ENCODE data around the gene RFNG. TPM values are rescaled to one million over a fixed set of nuclear protein-coding genes. Genes with fewer than 3 reads are reported as not detected.

Gene RFNG
- polyA plus RNA-seq, 2 of the 4 experiments (the other 2 are of a cell fraction) = 8.4 to 25.7 TPM

DNA sequence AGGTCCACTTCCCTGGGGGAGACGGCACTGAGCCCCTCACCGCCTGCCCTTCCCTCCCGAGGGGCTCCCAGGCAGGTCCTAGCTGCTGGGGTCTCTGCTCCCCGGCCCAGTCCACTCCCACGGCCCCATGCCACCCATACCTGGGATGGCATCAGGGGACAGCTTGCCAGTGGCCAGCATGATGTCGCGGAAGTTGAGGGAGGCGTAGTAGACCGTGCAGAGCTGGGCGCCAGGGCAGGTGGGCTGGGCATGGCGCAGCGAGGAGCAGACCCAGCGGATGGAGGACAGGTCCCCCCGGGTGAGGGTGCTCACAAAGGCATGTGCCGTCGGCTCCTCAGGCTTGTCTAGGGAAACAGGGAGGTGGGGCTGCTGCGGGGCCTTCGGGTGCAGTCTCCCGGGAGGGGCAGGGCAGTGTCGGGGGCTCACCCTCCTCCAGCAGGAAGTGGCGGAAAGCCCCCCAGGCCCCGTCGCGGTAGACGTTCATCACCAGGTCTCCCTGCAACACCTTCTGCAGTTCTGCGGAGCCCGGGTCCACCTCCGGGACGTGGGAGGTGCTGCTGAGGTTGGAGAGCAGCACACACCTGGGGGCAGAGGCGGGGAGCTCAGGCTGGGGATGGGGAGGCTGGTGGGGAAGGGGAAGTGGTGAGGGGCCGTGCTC, 32.9 kb upstream of the RFNG start (continued):
- TF ChIP-seq HOXB13 (CRISPR knock-in tag; IDR thresholded peaks at IDR 0.05; ENCODE audit: low read depth) (no peak), NPAS2 (CRISPR knock-in tag; IDR thresholded peaks at IDR 0.05; ENCODE audit: borderline replicate concordance) (no peak), CEBPB (IDR thresholded peaks at IDR 0.05) (no peak), ZNF302 (CRISPR knock-in tag; IDR thresholded peaks at IDR 0.05) (no peak)
- TF ChIP-seq, protein P1, sequence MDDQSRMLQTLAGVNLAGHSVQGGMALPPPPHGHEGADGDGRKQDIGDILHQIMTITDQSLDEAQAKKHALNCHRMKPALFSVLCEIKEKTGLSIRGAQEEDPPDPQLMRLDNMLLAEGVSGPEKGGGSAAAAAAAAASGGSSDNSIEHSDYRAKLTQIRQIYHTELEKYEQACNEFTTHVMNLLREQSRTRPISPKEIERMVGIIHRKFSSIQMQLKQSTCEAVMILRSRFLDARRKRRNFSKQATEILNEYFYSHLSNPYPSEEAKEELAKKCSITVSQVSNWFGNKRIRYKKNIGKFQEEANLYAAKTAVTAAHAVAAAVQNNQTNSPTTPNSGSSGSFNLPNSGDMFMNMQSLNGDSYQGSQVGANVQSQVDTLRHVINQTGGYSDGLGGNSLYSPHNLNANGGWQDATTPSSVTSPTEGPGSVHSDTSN (IDR thresholded peaks at IDR 0.05) = no peak
- TF ChIP-seq, protein P2, sequence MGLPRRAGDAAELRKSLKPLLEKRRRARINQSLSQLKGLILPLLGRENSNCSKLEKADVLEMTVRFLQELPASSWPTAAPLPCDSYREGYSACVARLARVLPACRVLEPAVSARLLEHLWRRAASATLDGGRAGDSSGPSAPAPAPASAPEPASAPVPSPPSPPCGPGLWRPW (IDR thresholded peaks at IDR 0.05) = no peak

DNA sequence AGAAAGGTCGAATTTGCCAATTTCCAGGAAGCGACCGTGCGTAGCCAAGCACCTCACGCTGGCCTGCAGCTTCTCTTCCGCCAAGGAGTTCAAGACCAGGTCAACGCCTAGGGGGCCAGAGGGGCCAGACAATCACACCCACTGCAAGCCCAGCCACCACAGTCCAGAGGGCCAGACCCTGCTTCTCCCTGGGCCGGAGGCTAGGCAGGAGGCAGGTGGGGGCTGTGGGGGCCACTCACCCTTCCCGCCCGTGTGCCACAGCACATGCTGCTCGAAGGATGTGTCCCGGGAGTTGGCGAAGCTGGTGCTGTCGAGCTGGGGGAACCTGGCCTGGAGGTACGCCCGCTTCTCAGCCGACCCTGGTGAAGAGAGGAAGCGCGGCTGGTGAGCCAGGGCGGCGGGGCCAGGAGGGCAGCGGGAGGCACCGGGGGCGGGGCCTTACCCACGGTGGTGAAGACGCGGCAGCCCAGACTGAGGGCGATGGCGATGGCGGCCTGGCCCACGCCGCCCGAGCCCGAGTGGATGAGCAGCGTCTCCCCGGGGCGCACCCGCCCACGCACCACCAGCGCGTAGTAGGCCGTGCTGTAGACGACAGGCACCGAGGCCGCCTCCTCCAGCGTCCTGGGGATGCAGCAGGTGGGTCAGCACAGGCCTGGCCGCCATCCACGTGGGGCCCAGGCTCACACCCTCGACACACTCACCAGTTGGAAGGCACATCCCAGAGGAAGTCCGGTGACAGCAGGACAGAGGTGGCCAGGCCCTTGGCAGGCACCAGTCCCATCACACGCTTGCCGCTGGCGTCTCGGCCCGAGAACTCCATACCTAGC, 32.1 kb upstream of the RFNG start:
- no peak for FAIRE-seq
- Histone ChIP-seq H3K27ac (no peak overlapping the region), H3K4me2 (no peak overlapping the region), H3K4me3 (no peak overlapping the region), H3K9me3 (no peaks in the 10 kb centered on the region), H3K4me1 (no peaks in the 10 kb centered on the region)
- 93% methylated on average over 53 of the region's 55 CpGs for WGBS (ENCODE audit: missing lambda C conversion rate)
- DNase-seq (ENCODE audit: low read depth in 1 of 2, low spot score in 1 of 2) = no peak
- ATAC-seq = no peak
- TF ChIP-seq POLR2A (IDR thresholded peaks at IDR 0.05; ENCODE audit: low read length) (no peak), RNF2 (IDR thresholded peaks at IDR 0.05; ENCODE audit: borderline replicate concordance, low read depth) (no peak), KDM5A (IDR thresholded peaks at IDR 0.05) (no peak), RAD21 (conservative IDR thresholded peaks at IDR 0.05 in 1 of 2, IDR thresholded peaks at IDR 0.05 in 1 of 2) (no peak), NR3C1 (IDR thresholded peaks at IDR 0.05) (no peak), BHLHE40 (IDR thresholded peaks at IDR 0.05; ENCODE audit: low read depth, low read length) (no peak), PHF8 (IDR thresholded peaks at IDR 0.05; ENCODE audit: borderline replicate concordance, low read depth) (no peak), CHD2 (IDR thresholded peaks at IDR 0.05; ENCODE audit: low read length, partially characterized antibody) (no peak), MYC (IDR thresholded peaks at IDR 0.05; ENCODE audit: borderline replicate concordance, low read length) (no peak), TP53 (CRISPR knock-in tag; IDR thresholded peaks at IDR 0.05) (no peak), NFE2L2 (conservative IDR thresholded peaks at IDR 0.05; ENCODE audit: low read length) (no peak), JUN (IDR thresholded peaks at IDR 0.05) (no peak), CHD4 (IDR thresholded peaks at IDR 0.05; ENCODE audit: borderline replicate concordance) (no peak), EP300 (IDR thresholded peaks at IDR 0.05) (no peak), TFCP2L1 (CRISPR knock-in tag; IDR thresholded peaks at IDR 0.05) (no peak)
- TF ChIP-seq, protein P3, sequence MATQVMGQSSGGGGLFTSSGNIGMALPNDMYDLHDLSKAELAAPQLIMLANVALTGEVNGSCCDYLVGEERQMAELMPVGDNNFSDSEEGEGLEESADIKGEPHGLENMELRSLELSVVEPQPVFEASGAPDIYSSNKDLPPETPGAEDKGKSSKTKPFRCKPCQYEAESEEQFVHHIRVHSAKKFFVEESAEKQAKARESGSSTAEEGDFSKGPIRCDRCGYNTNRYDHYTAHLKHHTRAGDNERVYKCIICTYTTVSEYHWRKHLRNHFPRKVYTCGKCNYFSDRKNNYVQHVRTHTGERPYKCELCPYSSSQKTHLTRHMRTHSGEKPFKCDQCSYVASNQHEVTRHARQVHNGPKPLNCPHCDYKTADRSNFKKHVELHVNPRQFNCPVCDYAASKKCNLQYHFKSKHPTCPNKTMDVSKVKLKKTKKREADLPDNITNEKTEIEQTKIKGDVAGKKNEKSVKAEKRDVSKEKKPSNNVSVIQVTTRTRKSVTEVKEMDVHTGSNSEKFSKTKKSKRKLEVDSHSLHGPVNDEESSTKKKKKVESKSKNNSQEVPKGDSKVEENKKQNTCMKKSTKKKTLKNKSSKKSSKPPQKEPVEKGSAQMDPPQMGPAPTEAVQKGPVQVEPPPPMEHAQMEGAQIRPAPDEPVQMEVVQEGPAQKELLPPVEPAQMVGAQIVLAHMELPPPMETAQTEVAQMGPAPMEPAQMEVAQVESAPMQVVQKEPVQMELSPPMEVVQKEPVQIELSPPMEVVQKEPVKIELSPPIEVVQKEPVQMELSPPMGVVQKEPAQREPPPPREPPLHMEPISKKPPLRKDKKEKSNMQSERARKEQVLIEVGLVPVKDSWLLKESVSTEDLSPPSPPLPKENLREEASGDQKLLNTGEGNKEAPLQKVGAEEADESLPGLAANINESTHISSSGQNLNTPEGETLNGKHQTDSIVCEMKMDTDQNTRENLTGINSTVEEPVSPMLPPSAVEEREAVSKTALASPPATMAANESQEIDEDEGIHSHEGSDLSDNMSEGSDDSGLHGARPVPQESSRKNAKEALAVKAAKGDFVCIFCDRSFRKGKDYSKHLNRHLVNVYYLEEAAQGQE (IDR thresholded peaks at IDR 0.05) = no peak
- TF ChIP-seq, protein P2 (IDR thresholded peaks at IDR 0.05) = no peak
- TF ChIP-seq, protein P4, sequence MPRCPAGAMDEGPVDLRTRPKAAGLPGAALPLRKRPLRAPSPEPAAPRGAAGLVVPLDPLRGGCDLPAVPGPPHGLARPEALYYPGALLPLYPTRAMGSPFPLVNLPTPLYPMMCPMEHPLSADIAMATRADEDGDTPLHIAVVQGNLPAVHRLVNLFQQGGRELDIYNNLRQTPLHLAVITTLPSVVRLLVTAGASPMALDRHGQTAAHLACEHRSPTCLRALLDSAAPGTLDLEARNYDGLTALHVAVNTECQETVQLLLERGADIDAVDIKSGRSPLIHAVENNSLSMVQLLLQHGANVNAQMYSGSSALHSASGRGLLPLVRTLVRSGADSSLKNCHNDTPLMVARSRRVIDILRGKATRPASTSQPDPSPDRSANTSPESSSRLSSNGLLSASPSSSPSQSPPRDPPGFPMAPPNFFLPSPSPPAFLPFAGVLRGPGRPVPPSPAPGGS (IDR thresholded peaks at IDR 0.05) = no peak
- TF ChIP-seq, protein P5, sequence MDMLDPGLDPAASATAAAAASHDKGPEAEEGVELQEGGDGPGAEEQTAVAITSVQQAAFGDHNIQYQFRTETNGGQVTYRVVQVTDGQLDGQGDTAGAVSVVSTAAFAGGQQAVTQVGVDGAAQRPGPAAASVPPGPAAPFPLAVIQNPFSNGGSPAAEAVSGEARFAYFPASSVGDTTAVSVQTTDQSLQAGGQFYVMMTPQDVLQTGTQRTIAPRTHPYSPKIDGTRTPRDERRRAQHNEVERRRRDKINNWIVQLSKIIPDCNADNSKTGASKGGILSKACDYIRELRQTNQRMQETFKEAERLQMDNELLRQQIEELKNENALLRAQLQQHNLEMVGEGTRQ (IDR thresholded peaks at IDR 0.05) = no peak
- TF ChIP-seq, protein P6, sequence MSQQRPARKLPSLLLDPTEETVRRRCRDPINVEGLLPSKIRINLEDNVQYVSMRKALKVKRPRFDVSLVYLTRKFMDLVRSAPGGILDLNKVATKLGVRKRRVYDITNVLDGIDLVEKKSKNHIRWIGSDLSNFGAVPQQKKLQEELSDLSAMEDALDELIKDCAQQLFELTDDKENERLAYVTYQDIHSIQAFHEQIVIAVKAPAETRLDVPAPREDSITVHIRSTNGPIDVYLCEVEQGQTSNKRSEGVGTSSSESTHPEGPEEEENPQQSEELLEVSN (IDR thresholded peaks at IDR 0.05; ENCODE audit: borderline replicate concordance, low read depth) = no peak
- POLR2A ChIA-PET = no interaction called here
- CTCF ChIA-PET = no interaction called here

Data from A549 (cell line).